Measurements from ENCODE around the gene TEAD1.

Gene TEAD1

DNA sequence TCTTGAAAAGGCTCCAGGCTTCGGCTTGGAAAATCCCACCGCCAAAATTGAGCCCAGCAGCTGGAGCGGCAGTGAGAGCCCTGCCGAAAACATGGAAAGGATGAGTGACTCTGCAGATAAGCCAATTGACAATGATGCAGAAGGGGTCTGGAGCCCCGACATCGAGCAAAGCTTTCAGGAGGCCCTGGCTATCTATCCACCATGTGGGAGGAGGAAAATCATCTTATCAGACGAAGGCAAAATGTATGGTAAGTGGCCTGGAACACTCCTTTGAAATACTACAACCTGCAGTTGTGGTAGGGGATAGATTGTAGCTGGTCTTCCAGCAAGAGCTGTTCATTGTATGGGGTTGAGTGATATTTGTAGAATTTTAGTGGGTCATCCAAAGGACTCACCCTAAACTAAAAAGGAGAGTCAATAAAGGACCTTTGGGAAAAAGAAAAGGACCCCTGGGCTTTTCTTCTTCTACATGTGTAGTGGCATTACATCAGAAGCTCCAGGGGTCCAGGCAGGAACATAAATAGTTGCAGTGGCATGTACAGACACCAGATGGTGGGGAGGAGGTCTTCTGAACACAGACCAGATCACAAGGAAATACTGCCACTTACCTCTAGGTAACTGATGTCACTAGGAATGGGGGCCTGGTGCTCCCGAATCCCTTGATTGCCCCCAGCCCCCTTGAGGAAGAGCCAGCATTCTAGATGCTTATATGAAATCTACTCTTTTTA lies 90.1 kb downstream of the TEAD1 start:
- DNase-seq (ENCODE audit: low spot score) = no peak

DNA sequence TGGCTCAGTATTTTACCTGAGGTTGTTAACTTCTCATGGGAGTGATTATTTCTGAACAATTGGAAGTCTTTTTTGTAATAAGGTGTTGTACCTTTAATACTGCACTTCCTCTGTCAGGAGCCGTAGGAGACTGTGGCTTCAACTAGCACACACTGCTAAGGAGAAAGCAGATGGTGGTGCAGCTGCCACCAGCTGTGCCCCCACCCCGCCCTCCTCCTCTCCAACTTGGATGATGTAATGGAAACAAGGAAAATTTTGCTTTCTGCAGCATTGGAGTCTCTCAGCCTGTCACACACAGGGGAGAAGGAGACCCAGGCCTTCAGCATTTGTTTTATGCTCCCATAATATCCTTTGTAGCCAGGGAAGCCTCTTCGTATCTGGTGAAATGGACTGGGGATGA lies 91.2 kb downstream of the TEAD1 start:
- DNase-seq (ENCODE audit: low spot score) = peak; percentile 48

DNA sequence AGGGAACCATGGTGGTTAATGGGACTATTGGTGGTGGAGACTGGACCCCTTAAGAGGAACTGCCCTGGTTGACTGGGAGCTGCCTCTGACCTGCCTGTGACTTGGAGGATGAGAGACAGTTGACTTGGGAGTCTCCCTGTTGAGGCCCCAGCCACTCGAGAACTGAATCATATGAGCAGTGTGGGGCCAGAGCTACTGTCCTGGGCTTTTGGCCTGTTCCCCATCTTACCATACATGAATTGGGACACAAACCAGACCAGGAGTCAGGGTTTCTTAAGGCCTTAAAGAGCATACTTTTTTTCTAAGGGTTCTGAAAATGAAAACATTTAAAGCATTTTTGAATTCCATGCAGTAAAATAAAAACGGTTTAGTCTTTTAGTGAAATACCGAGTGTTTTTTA lies 92.8 kb downstream of the TEAD1 start:
- no peak for DNase-seq (ENCODE audit: low spot score)

DNA sequence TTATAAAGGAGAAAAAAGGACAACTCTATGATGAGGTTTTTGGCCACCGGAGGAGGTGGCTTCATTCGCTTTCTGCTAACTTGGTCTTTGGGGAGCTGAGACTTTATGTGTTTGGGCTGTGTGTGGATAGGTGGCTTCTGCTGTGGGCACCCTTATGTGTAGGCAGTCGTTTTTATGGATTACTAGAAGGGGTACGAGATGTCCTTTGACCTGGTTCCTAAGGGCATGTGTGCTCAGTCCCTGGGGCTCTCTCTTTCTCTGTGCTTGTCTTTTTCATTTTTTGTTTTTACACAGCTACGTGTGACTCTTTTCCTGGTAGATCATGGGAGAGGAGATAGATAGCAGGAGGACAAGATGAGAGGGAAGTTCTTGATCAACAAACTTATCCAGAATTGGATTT lies 93.4 kb downstream of the TEAD1 start:
- DNase-seq (ENCODE audit: low spot score) = no peak

DNA sequence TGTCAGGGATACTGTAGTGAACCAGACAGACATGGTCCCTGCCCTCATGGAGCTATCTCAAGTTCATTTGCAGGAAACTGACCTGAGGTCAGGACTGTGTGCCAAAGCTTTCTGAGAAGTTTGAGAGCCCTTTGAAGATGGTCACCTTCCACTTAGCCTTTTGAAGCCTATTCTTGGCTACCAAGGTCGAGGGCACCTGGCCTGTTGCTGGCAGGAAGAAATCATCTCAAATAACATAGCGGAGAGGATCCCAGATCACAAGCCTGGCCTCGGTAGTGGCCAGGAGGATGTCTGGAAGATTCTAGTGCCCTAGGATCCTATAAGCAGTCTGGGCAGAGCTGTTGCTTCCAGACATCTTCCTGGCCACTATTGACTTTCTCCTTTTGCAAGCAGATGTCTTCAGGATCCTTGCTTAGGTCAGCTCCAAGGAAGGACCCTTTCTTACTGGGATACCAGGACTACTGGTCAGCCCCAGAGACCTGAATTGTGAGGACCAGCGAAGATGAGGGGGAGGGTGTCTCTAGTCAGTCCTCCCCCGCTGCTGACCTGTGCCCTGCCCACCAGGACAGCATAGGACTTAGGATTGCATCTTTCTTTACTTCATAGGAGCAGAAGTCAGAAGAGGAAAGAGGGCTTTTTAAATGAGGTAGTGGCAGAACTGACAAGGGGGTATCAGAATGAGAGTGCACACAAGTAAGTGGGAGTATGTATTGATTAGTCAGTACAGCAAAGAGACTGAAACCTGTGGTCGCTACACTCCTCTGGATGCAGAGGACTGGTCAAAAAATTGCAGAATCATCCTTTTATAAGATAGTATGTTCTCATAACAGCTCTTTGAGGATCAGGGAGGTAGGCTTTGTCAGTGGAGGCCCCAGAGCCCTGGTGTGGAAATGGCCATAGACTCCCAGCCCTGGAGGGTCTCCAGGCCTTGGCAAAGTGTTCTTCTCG lies 94.8 kb downstream of the TEAD1 start:
- no peak for DNase-seq (ENCODE audit: low spot score)

DNA sequence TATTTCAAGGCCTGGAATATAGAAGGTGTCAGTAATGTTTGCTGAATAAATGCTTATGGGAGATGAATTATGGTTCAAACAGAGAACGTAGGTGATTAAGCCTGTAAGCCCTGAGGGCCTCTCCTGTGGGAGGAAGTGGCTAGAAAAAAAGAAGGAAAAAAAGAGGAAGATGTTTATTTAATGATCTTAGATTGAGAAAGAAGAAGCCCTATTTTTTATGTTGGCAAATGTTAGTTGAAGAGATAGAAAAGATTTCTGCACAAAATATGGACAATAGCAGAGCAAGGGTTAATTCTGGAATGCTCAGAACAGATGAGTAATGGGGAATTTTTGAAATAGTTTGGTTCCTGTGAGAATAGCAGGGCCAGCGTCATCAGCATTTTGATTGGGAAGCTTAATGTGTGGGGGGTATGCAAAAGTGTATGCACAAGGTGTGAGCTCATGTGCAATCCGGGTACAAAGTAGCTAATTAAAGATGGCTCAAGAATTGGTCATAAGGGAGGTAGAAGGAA lies 95.7 kb downstream of the TEAD1 start:
- peak; percentile 80 for DNase-seq (ENCODE audit: low spot score)

DNA sequence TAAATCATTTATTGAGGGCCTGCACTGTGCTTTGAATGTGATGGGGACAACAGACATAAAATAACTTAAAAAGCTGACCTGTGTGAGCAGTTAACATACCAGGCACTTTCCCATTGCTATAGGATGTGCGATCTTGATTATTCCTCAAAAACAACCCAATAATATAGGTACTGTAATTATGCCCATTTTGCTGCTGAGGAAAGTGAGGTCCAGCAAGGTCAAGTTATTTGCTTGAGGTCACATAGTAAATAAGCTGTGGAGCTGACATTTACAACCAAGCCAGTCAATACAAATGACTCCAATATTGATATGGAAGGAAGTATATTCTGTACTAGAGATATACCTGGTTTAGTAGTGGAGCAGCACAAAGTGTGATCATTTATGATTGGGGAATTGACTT lies 96.2 kb downstream of the TEAD1 start:
- DNase-seq (ENCODE audit: low spot score) = no peak

DNA sequence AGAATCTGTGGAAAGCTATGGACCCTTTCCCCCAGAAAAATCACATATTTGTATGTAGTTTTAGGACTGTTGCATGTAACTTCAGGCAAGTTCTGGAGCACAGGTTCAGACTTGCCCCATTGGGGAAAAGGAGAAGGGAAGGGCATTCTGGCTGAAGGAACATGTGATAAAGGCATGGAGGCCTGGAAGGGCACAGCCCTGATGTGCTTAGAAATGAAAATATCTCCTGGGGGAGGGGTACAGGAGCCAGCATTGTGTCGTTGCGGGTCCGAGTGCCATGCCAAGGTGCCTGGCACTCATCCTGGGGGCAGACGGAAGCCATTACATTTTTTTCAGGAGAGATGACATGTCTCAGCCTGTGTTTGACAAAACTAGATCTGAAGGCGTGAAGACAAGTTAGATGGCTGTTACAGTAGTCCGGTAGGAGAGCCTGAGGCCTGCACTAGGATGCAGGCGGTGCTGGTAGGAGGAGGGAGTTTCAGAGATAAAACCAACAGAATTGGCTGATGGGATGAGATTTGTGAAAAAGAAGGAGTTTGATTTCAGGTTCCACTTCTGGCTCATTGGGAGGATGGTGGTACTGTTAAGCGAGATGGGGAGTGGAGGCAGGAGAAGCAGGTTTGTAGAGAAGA lies 96.9 kb downstream of the TEAD1 start:
- no peak for DNase-seq (ENCODE audit: low spot score)

DNA sequence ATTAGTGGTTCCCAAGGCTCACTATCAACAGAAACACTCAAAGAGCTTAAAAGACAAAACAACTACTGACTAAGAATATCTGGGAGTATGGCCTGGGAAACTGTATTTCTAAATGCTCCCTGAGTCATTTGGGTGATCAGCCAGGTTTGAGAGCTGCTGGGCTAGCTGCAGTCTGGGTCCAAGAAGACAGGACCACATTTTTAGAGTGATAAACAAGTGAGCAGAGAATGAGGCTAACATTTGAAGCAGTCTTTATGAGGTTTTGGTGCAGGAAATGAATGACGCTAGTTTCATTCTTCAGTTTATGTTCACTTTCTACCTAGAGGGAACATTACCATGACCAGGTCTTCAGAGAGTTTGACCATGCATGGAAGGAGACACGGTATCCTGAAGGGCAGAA lies 97.7 kb downstream of the TEAD1 start:
- DNase-seq (ENCODE audit: low spot score) = peak; percentile 51

DNA sequence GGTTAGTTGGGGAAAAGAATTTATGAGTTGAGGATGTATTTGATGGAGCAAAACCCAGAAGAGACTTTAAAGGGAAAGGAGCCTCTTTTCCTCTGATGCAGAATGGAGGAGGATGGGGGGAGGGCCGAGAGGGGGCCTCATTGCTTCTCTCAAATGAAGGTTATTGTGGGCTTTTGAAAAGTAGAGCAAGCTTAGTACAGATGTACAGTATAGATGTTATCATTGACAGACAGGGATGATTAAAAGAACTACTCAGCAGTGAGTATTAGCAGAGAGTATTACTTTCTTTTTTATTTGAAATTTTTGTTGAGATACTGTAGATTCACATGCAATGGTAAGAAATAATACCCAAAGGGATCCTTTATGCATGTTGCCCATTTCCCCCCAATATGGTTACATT lies 98.1 kb downstream of the TEAD1 start:
- DNase-seq (ENCODE audit: low spot score) = no peak

DNA sequence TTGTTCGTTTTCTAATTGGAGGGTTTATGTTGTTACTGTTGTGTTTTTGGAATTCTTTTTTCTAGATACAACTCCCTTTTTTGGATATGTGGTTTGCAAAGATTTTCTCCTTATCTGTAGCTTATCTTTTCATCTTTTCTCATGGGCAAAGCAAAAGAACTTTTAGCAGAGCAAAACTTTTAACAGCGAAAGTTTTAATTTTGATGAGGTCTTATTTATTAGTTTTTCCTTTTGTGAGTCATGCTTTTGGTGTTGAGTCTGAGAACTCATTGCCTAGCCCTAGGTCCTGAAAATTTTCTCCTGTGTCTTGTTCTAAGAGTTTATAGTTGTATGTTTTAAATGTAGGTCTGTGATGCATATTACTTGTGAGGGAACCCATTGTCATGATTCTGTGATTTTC lies 99.4 kb downstream of the TEAD1 start:
- no peak for DNase-seq (ENCODE audit: low spot score)

DNA sequence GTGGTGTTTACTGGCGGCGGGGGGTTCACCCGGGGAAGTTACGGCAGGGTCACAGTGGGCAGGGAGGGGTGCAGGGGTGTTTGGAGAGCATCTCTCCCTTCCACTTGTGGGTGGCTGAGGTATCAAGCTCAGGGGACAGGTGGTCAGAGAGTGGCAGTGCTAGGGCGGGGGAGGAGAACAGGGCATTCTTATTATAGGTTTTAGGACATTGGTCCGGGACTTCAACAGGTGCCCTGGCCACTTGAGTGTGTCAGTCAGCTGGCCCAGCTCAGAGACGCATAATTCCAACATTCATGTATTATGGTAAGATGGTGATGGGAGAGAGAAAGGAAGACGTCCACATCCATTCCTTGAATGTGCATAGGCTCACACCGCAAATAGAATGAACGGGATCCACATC lies 101.7 kb downstream of the TEAD1 start:
- no peak for DNase-seq (ENCODE audit: low spot score)

DNA sequence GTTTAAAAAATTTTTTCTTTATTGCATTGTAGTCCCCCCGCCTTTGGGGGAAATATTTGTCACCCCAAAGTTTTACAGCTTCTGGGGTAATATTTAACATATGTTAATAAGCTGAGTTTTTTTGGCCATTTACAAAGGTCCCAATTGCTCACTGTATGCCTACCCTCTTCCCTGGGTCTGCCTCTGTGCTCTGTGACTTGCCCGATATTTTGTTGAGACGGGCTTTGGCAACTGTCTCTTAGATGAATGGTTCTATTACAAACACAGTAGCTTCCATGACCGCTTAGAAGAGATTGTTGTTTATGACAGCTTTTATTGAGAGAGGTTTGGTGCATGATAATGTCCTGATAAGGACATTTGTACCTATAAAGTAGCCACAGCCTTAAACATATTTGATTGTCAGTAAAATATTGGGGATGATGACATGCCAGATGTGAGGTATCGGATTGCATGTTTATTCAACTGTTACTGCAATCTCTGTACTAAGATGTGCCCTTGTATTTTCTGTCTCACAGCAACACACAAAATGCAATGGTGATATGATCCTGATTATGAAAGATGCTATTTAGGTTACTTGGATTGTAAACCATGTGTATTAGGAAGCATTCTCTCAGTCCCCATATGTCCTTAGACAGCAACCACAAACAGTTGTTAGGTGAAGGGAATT lies 103.1 kb downstream of the TEAD1 start:
- DNase-seq (ENCODE audit: low spot score) = no peak

DNA sequence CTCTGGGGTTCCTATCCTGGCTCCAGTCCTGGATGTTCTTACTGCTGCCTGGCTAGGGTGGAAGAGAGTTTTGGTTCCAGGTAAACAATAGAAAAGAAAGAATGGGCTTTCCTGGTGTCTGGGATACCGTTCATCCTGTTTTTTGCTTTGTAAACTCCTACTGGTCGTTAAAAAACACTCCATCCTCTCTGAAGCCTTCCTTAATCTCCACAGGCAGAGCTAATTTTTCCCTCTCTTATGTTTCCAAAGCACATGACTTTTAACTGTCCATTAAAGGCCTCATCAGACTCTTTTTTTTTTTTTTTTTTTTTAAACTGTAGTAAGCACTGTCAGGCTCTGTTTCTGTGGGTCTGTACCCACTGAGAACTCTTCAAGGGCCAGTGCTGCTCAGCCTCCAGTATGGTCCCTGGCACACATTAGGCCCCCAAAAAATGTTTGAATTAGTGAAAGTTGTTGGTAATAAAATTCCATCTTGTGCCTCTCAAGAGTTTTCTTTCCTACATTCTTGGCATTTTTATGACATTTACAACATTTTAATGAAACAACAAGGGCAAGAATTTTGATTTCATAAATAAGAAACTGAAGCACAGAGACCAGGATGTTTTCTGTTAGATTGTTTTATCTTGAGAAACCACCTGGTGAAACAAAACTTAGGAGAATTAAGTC lies 104.2 kb downstream of the TEAD1 start:
- DNase-seq (ENCODE audit: low spot score) = no peak

DNA sequence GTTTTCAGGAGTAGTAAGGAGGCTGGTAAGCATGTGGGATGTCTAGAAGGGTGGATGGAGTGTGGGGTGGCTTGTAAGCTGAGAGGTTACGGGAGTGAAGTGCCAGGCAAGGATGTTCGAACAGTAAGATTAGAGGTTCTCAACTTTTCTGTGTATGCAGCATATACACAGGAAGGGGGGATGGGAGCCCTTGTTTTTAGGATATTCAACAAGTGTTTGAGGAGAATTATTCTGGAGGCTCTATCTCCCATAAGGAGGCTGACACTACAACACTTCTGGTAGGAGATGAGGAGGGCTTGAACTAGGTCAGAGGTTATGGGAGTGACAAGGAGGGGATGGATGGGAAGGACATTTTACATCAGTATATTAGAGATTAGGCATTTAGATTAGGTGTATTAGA lies 109.5 kb downstream of the TEAD1 start:
- no peak for DNase-seq (ENCODE audit: low spot score)

DNA sequence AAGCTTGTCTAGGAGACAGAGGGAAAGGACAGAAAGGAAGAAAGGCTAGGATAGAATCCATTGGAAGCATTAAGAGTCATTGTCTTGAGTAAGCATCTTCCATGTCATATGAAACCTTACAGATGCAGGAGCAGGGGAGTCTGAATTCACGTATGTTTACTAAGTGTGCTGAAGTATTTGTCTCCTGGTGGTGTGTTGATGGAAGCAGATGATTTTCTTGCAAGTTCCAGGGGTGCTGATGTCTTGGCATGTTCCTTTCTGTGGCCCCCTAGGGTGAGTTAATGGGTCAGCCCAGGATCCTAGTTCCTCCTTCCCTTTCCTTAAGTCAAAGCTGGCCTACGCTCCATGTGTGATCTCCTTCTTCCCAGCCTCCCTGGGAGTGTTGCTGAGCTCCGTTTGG lies 110.2 kb downstream of the TEAD1 start:
- no peak for DNase-seq (ENCODE audit: low spot score)

DNA sequence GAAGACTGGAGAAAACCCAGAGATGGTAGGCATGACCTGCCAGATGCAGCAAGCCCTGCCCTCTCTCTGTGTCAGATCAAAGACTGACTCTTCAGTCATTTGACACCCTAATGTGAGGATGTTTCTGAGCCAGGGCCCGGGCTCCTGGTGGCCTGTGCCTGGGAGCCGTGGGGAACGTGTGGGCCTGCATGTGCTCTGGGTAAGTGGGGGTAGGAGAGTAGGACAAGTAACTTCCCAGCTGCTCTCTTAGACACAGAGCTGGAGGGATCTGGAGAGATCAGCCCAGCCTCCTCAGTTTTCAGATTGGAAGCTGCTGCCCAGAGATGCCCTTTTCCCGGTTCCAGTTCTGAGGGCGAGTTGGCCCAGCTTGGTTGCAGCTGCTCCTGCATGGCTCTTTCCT lies 110.8 kb downstream of the TEAD1 start:
- no peak for DNase-seq (ENCODE audit: low spot score)

DNA sequence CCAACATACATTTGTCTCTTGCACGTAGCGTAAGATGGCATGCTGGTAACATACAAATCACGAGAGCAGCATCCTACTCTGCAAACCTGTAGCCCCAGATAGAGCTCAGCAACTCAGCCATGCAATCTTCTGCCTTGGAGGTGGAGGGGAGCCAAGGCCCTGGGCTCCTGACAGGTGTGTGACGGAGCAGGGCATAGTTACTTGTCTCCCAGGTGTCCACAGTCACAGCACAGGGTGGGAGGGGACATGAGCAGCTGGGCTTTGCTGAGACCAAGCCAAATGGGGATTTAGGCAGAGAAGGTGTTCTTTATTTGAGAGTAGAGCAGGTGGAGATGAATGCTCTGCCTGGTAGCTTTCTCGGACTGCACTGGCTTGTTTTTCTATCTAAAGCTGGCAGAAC lies 111.7 kb downstream of the TEAD1 start:
- DNase-seq (ENCODE audit: low spot score) = no peak

DNA sequence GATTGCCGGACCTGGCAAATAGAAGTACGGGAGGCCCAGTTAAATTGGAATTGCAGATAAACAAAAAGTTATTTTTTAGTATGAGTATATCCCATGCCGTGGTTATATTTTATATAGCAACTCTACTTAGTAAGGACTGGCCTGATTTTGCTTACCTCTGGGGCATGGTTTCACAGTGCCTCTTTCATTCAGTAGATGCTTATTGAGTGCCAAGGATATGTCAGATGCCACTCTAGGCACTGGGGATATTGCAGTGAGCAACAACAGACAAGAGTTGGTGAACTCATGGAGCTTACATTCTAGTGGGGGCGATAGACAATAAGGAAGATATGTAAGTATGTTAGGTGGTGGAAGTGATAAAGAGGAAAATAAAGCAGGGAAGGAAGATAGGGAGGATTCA lies 112.2 kb downstream of the TEAD1 start:
- no peak for DNase-seq (ENCODE audit: low spot score)

DNA sequence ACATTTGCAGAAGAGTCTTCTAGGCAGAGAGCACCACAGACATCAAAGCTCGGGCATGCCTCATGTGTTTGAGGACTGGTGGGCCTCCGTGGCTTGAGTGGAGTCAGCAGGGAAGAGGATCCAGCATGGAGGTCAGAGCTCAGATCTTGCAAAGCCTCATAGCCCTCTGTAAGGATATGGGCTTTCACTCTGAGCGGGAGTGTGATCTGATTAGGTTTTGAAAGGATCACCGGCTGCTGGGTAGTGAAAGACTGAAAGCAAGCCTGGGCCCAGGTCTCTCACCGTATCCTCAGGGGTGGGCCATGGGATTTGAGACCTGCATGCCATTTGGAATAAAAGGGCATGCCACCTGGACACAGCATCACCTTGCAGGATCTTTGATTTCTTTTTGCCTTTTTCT lies 112.7 kb downstream of the TEAD1 start:
- DNase-seq (ENCODE audit: low spot score) = no peak

DNA sequence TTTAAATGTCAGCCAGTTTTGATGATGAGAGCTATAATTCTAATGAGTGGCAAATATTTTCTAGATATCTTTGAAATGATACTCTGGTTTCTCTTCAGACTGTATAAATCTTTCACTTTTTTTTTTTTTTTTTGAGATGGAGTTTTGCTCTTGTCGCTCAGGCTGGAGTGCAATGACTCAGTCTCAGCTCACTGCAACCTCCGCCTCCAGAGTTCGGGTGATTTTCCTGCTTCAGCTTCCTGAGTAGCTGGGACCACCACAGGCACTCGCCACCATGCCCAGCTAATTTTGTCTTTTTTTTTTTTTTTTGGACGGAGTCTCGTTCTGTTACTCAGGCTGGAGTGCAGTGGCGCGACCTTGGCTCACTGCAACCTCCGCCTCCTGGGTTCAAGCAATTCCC lies 113.6 kb downstream of the TEAD1 start:
- DNase-seq (ENCODE audit: low spot score) = no peak

DNA sequence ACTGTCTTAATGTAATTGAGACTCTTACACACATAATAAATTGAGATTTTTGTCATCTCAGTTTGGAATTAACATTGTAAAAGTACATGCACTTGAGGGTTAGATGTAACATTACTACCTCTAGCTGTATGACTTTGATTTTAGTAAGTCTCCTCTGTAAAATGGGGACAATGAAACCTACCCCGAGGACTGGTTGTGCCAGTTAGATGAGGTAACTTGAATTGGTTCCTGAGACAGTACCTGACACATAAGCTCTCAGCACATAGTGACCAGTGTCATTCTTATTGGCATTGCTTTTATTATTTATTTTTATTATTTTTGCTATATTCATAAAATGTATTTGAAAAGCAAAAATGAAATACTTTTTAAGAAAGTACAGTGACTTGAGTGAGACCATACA lies 114.8 kb downstream of the TEAD1 start:
- DNase-seq (ENCODE audit: low spot score) = no peak

All from AG20443 (cell line).